Pancreas (tissue), 10 donors: Measurements from ENCODE around the gene SAA2. TPM values are rescaled to one million over a fixed set of nuclear protein-coding genes. Genes with fewer than 3 reads are reported as not detected.
"Not testable (repeated sequence)": the region's sequence is repeated elsewhere in the genome, so short reads cannot be mapped to it uniquely, and the experiment has no call there.

ENCODE experiments used
- ATAC-seq, 4 donors: fragments of 200-7000 bp; cut with Tn5 transposase; one replicate each; pipeline versions ENCODE4 v1.8.0 to v1.9.1; 2020; ENCODE audit warnings: mild to moderate bottlenecking in 4 of 4, moderate library complexity in 4 of 4
- DNase-seq, 6 donors: peaks; one replicate each; pipeline ENCODE4 v3.0.0-alpha.2; 2020
- FAIRE-seq: peaks from 2 replicates; lab custom pipeline; 2012; peaks lifted over from hg19 to GRCh38; lab: Jason Lieb, UNC
- H3K27ac ChIP-seq, 4 donors: fragments of 200-600 bp; sonication (generic); 1 replicate in 3 of 4; 2 replicates in 1 of 4; pipeline versions ENCODE4 v1.5.0 to v1.8.0; 2020
- H3K27me3 ChIP-seq, 4 donors: fragments of 200-600 bp; one replicate each; pipeline ENCODE4 v1.8.0; 2021
- H3K36me3 ChIP-seq, 3 donors: fragments of 200-600 bp; sonication (generic) in 1 of 3; one replicate each; pipeline versions ENCODE4 v1.5.0 to v1.8.0; 2020 to 2021
- H3K4me1 ChIP-seq, 3 donors: fragments of 200-600 bp; one replicate each; pipeline ENCODE4 v1.8.0; 2021
- H3K4me3 ChIP-seq, 4 donors: fragments of 200-600 bp; sonication (generic) in 2 of 4; one replicate each; pipeline versions ENCODE4 v1.5.0 to v1.8.0; 2020 to 2021
- H3K9me3 ChIP-seq, 4 donors: fragments of 200-600 bp; one replicate each; pipeline ENCODE4 v1.8.0; 2021
- CTCF ChIP-seq, 4 donors: fragments of 200-600 bp; sonication (generic) in 3 of 4; IDR thresholded peaks; one replicate each; pipeline versions ENCODE4 v1.5.0 to v1.8.0; 2021; ENCODE audit warnings: antibody characterized with exemption in 4 of 4
- WGBS, 2 donors: extraction: QIAGEN DNeasy Blood & Tissue Kit; methylation state at CpG; one replicate each; pipeline ENCODE4 v1.1.7; 2013; 5-methylcytosine and 5-hydroxymethylcytosine counted together
- intact Hi-C, 3 donors: fragments of 100-400 bp; cut with DNase I; formaldehyde crosslinking; loops; one replicate each; pipeline versions ENCODE4 v1.11.1 to v1.14.2; 2022
- polyA plus RNA-seq, 2 donors: library from polyadenylated mRNA; stranded (reverse); fragments of 200-250 nt; gene quantifications; one replicate each; pipeline ENCODE4 v1.2.3, GENCODE V29; 2013
- total RNA-seq, 6 donors: library from RNA; stranded (reverse); fragmentation: NEBNext Ultra II Directional in 4 of 6; extraction: Animal tissue kit (Norgen Biotek cat#: 25700) in 4 of 6; gene quantifications; one replicate each; pipeline versions ENCODE4 v1.2.1 to v1.2.4, GENCODE V29; 2021 to 2023
- donor health status: healthy with polysubstance abuse.
- donor health status: DM: no; HTN: no; CAD: no; lungs with moderate emphysema.
- donor health status: DM: no; HTN: no; CAD: no.
- donor health status: control.
- donor health status: control.
- donor health status: Bipolar disorder and iron deficiency.
- donor health status: DM: yes; HTN: yes; CAD: no.
- donor health status: DM: no; HTN: no; CAD: no.
- donor health status: DM: no; HTN: no; CAD: no.
- donor health status: DM: yes; HTN: yes; CAD: no.

Gene SAA2
- total and polyA plus RNA-seq, 8 donors: 0.49 to 22.0 (median 8.1) TPM; not detected in 2

- Histone ChIP-seq H3K36me3 (no peaks in the 10 kb centered on the region), H3K9me3 (no peaks in the 10 kb centered on the region), H3K4me3 (no peak within 1 kb of the TSS), H3K4me1 (no peaks in the 10 kb centered on the region), H3K27ac (no peak within 1 kb of the TSS), H3K27me3 (no peaks in the 10 kb centered on the region)
- TF ChIP-seq CTCF (IDR thresholded peaks at IDR 0.05): no peak
- no peak for DNase-seq
- intact Hi-C loops: no loop called here
- 52 to 68% methylated on average over 8 of the region's 8 CpGs for WGBS, 2 donors
- ATAC-seq: no peak
- FAIRE-seq: no peak
Observed at GRCh38 chr11:18265949-18266348, 17.5 kb upstream of the SAA2 start, which contains the start of gene SAA1. TSS of gene SAA1 (plus strand) at chr11:18266264. CDS start at chr11:18266888, 624 bp downstream.

GRCh38 chr11:18264677-18265555, 16.4 kb upstream of the SAA2 start:
- ATAC-seq (no peak), DNase-seq (no peak), FAIRE-seq (no peak)
- H3K4me3 ChIP-seq: no peak overlapping the region
- H3K27ac ChIP-seq: no peak overlapping the region
- no peak for TF ChIP-seq CTCF (IDR thresholded peaks at IDR 0.05)
- H3K9me3 ChIP-seq: no peaks in the 10 kb centered on the region
- no peaks in the 10 kb centered on the region for H3K27me3 ChIP-seq
- H3K4me1 ChIP-seq: no peaks in the 10 kb centered on the region
- H3K36me3 ChIP-seq: no peaks in the 10 kb centered on the region
- 54 to 72% methylated on average over 1 of the region's 1 CpG for WGBS, 2 donors
- intact Hi-C loops: no loop called here

- Histone ChIP-seq H3K27ac (no peak overlapping the region), H3K36me3 (no peaks in the 10 kb centered on the region), H3K27me3 (no peaks in the 10 kb centered on the region), H3K9me3 (no peaks in the 10 kb centered on the region), H3K4me1 (no peaks in the 10 kb centered on the region), H3K4me3 (no peak overlapping the region)
- ATAC-seq (no peak), DNase-seq (no peak), FAIRE-seq (no peak)
- 59 to 63% methylated on average over 4 of the region's 4 CpGs for WGBS, 2 donors
- intact Hi-C loops: no loop called here
- no peak for TF ChIP-seq CTCF (IDR thresholded peaks at IDR 0.05)
Observed at GRCh38 chr11:18264035-18264434, 15.6 kb upstream of the SAA2 start.

GRCh38 chr11:18262681-18263350, 14.3 kb upstream of the SAA2 start:
- H3K9me3 ChIP-seq, H3K27me3 ChIP-seq, H3K36me3 ChIP-seq, intact Hi-C loops, DNase-seq, H3K27ac ChIP-seq, ATAC-seq, H3K4me3 ChIP-seq, H3K4me1 ChIP-seq, FAIRE-seq: not testable (repeated sequence)
- 58 to 64% methylated on average over 8 of the region's 8 CpGs for WGBS, 2 donors

- intact Hi-C loops: no loop called here
- H3K9me3 ChIP-seq: no peaks in the 10 kb centered on the region
- no peak overlapping the region for H3K4me3 ChIP-seq
- no peak overlapping the region for H3K27ac ChIP-seq
- DNase-seq (no peak), ATAC-seq (no peak), FAIRE-seq (no peak)
- H3K36me3 ChIP-seq: no peaks in the 10 kb centered on the region
- TF ChIP-seq CTCF (IDR thresholded peaks at IDR 0.05): no peak
- no peaks in the 10 kb centered on the region for H3K27me3 ChIP-seq
- 91 to 96% methylated on average over 14 of the region's 14 CpGs for WGBS, 2 donors
- H3K4me1 ChIP-seq: no peaks in the 10 kb centered on the region
Observed at GRCh38 chr11:18261721-18262120, 13.3 kb upstream of the SAA2 start.
